H1 (cell line): ENCODE data around the gene DPYD. TPM values are rescaled to one million over a fixed set of nuclear protein-coding genes. Genes with fewer than 3 reads are reported as not detected.
"Not testable (repeated sequence)": the region's sequence is repeated elsewhere in the genome, so short reads cannot be mapped to it uniquely, and the experiment has no call there.

Source experiments
- CTCF ChIA-PET: fragments of 300-600 bp; sonication (Branson Sonifier 250); formaldehyde crosslinking; loops from one replicate; lab custom pipeline; 2021; ENCODE audit not compliant: partially characterized antibody; lab: Charles Lee
- POLR2A ChIA-PET: fragments of 300-600 bp; sonication (Branson Sonifier 250); formaldehyde crosslinking; loops from one replicate; lab custom pipeline; 2021; ENCODE audit warnings: inconsistent platforms; ENCODE audit not compliant: partially characterized antibody; lab: Charles Lee
- DNase-seq, 2 experiments: peaks; one replicate each; pipeline versions ENCODE4 v3.0.0 to v3.0.0-alpha.2; 2010 to 2022; ENCODE audit warnings: low spot score in 2 of 2, low read depth in 1 of 2, mixed read lengths in 1 of 2
- FAIRE-seq: peaks from 2 replicates; lab custom pipeline; 2011; peaks lifted over from hg19 to GRCh38; lab: Jason Lieb, UNC
- H2AFZ ChIP-seq: 2 replicates; pipeline ENCODE4 v1.8.1; 2012; ENCODE audit warnings: low read length, inconsistent platforms
- H2AK5ac ChIP-seq: 2 replicates; pipeline ENCODE4 v1.6.1; 2013; ENCODE audit warnings: low read depth, low read length
- H2BK120ac ChIP-seq: replicated peaks from 2 replicates; pipeline ENCODE3; 2013; ENCODE audit warnings: low read depth, low read length, inconsistent platforms
- H2BK12ac ChIP-seq: 2 replicates; pipeline ENCODE4 v1.6.1; 2013; ENCODE audit warnings: low read depth, low read length
- H2BK15ac ChIP-seq: 2 replicates; pipeline ENCODE4 v1.6.1; 2013; ENCODE audit warnings: low read length
- H2BK20ac ChIP-seq: 2 replicates; pipeline ENCODE4 v1.6.1; 2013; ENCODE audit warnings: low read length
- H2BK5ac ChIP-seq: 2 replicates; pipeline ENCODE4 v1.6.1; 2013; ENCODE audit warnings: low read depth, low read length
- H3K14ac ChIP-seq: 2 replicates; pipeline ENCODE4 v1.6.1; 2013; ENCODE audit warnings: inconsistent platforms; ENCODE audit not compliant: insufficient read length
- H3K18ac ChIP-seq: 2 replicates; pipeline ENCODE4 v1.6.1; 2013; ENCODE audit warnings: low read length; ENCODE audit errors: extremely low read depth
- H3K23ac ChIP-seq: 2 replicates; pipeline ENCODE4 v1.6.1; 2013; ENCODE audit warnings: inconsistent platforms; ENCODE audit not compliant: insufficient read length
- H3K23me2 ChIP-seq: 2 replicates; pipeline ENCODE4 v1.6.1; 2013; ENCODE audit warnings: low read depth, low read length
- H3K27ac ChIP-seq: 2 replicates; pipeline ENCODE4 v1.6.1; 2011; ENCODE audit warnings: low read depth, low read length, inconsistent platforms
- H3K27me3 ChIP-seq, 4 experiments: replicated peaks in 1 of 4; 1 replicate in 1 of 4; 2 replicates in 3 of 4; pipeline versions ENCODE4 v1.6.1 to v1.8.1; 2011 to 2013; ENCODE audit warnings: low read length in 3 of 4, mild to moderate bottlenecking in 3 of 4, inconsistent platforms in 2 of 4, mixed read lengths in 2 of 4, moderate library complexity in 1 of 4; ENCODE audit not compliant: control insufficient read depth in 3 of 4, insufficient read depth in 3 of 4; ENCODE audit errors: extremely low read depth in 1 of 4
- H3K36me3 ChIP-seq, 4 experiments: 2 replicates each; pipeline versions ENCODE4 v1.6.1 to v1.8.1; 2011 to 2013; ENCODE audit warnings: mild to moderate bottlenecking in 4 of 4, low read length in 3 of 4, moderate library complexity in 2 of 4, control low read depth in 1 of 4, inconsistent platforms in 1 of 4; ENCODE audit not compliant: insufficient read depth in 4 of 4, control insufficient read depth in 2 of 4
- H3K4ac ChIP-seq: replicated peaks from 2 replicates; pipeline ENCODE3; 2013; ENCODE audit warnings: low read length, low read depth, mixed read lengths, inconsistent platforms; ENCODE audit not compliant: insufficient read length
- H3K4me1 ChIP-seq, 4 experiments: replicated peaks in 1 of 4; 1 replicate in 1 of 4; 2 replicates in 3 of 4; pipeline versions ENCODE4 v1.6.1 to v1.8.1; 2011 to 2013; ENCODE audit warnings: low read length in 3 of 4, inconsistent platforms in 2 of 4, mixed read lengths in 1 of 4; ENCODE audit not compliant: insufficient read depth in 4 of 4, control insufficient read depth in 3 of 4
- H3K4me2 ChIP-seq, 2 experiments: 2 replicates each; pipeline versions ENCODE4 v1.6.1 to v1.8.1; 2011 to 2013; ENCODE audit warnings: low read depth in 2 of 2, low read length in 2 of 2, control low read depth in 1 of 2, inconsistent platforms in 1 of 2, mild to moderate bottlenecking in 1 of 2; ENCODE audit not compliant: insufficient read depth in 1 of 2
- H3K4me3 ChIP-seq, 4 experiments: fragments of 200-600, 300-600 bp in 1 of 4; sonication (generic), shearing (Covaris generic), sonication (Bioruptor Twin) in 1 of 4; 2 replicates each; pipeline versions ENCODE4 v1.5.1 to v1.8.1; 2011 to 2016; ENCODE audit warnings: low read length in 4 of 4, low read depth in 3 of 4, control low read depth in 2 of 4, inconsistent platforms in 2 of 4, mild to moderate bottlenecking in 2 of 4, mixed read lengths in 1 of 4, moderate library complexity in 1 of 4; ENCODE audit not compliant: insufficient read depth in 2 of 4; ENCODE audit errors: extremely low read depth in 1 of 4
- H3K56ac ChIP-seq: replicated peaks from 2 replicates; pipeline ENCODE3; 2013; ENCODE audit warnings: low read depth, mild to moderate bottlenecking, mixed read lengths, low read length, inconsistent platforms; ENCODE audit not compliant: insufficient read length
- H3K79me1 ChIP-seq: 2 replicates; pipeline ENCODE4 v1.6.1; 2013; ENCODE audit warnings: low read depth, low read length, control low read depth
- H3K79me2 ChIP-seq, 2 experiments: 2 replicates each; pipeline versions ENCODE4 v1.6.1 to v1.8.1; 2012 to 2013; ENCODE audit warnings: low read length in 2 of 2, mild to moderate bottlenecking in 2 of 2, inconsistent platforms in 1 of 2; ENCODE audit not compliant: insufficient read depth in 2 of 2, control insufficient read depth in 1 of 2
- H3K9ac ChIP-seq, 4 experiments: replicated peaks in 1 of 4; 1 replicate in 1 of 4; 2 replicates in 3 of 4; pipeline versions ENCODE4 v1.6.1 to v1.8.1; 2011 to 2013; ENCODE audit warnings: low read depth in 3 of 4, low read length in 3 of 4, control low read depth in 2 of 4, mild to moderate bottlenecking in 2 of 4, moderate library complexity in 2 of 4, inconsistent platforms in 1 of 4; ENCODE audit errors: extremely low read depth in 1 of 4
- H3K9me3 ChIP-seq, 2 experiments: 2 replicates each; pipeline versions ENCODE4 v1.6.1 to v1.8.1; 2012 to 2013; ENCODE audit warnings: mild to moderate bottlenecking in 2 of 2, moderate library complexity in 2 of 2, control low read depth in 1 of 2, inconsistent platforms in 1 of 2, low read depth in 1 of 2, low read length in 1 of 2, mixed read lengths in 1 of 2; ENCODE audit not compliant: insufficient read depth in 2 of 2
- H4K20me1 ChIP-seq, 2 experiments: replicated peaks in 1 of 2; 2 replicates each; pipeline versions ENCODE3 to v1.8.1; 2011 to 2013; ENCODE audit warnings: inconsistent platforms in 2 of 2, low read length in 2 of 2, mild to moderate bottlenecking in 1 of 2; ENCODE audit not compliant: insufficient read depth in 2 of 2, control insufficient read depth in 1 of 2
- H4K5ac ChIP-seq: 2 replicates; pipeline ENCODE4 v1.6.1; 2013; ENCODE audit warnings: low read length, low read depth, mixed read lengths, inconsistent platforms; ENCODE audit not compliant: insufficient read length
- H4K8ac ChIP-seq: 2 replicates; pipeline ENCODE4 v1.8.0; 2013; ENCODE audit warnings: mild to moderate bottlenecking, moderate library complexity, low read length, inconsistent platforms; ENCODE audit not compliant: insufficient read depth; ENCODE audit errors: extremely low read depth
- H4K91ac ChIP-seq: replicated peaks from 2 replicates; pipeline ENCODE3; 2013; ENCODE audit warnings: low read length, mixed read lengths, inconsistent platforms; ENCODE audit not compliant: insufficient read length
- CHD2 ChIP-seq: IDR thresholded peaks from 2 replicates; pipeline ENCODE4 v1.6.1; 2012; ENCODE audit warnings: low read length, improper control_type of control experiment
- EGR1 ChIP-seq: IDR thresholded peaks from 2 replicates; pipeline ENCODE4 v1.6.1; 2011; ENCODE audit warnings: low read depth, low read length, borderline replicate concordance
- JUND ChIP-seq: IDR thresholded peaks from 2 replicates; pipeline ENCODE4 v1.6.1; 2011; ENCODE audit warnings: mild to moderate bottlenecking, improper control_type of control experiment, low read length
- NANOG ChIP-seq: IDR thresholded peaks from 2 replicates; pipeline ENCODE4 v1.6.1; 2011; ENCODE audit warnings: low read length, low read depth, mild to moderate bottlenecking, inconsistent platforms; ENCODE audit not compliant: insufficient read depth, poor library complexity, severe bottlenecking
- SIN3A ChIP-seq, 2 experiments: IDR thresholded peaks in 1 of 2; conservative IDR thresholded peaks in 1 of 2; 2 replicates each; pipeline ENCODE4 v1.6.1; 2011 to 2012; ENCODE audit warnings: low read length in 2 of 2, improper control_type of control experiment in 1 of 2, low read depth in 1 of 2, mild to moderate bottlenecking in 1 of 2
- TAF7 ChIP-seq: optimal IDR thresholded peaks from 2 replicates; pipeline ENCODE3; 2011; ENCODE audit warnings: low read depth, mild to moderate bottlenecking, inconsistent platforms, low read length, moderate library complexity, borderline replicate concordance
- WGBS, 2 experiments: shearing (Covaris generic) in 1 of 2; methylation state at CpG; one replicate each; pipeline versions ENCODE4 v1.1.6 to v1.1.7; 2013 to 2015; ENCODE audit warnings: low lambda C conversion rate in 2 of 2, mixed read lengths in 2 of 2, inconsistent platforms in 1 of 2, low coverage in 1 of 2, missing lambda C conversion rate in 1 of 2; ENCODE audit not compliant: insufficient replicate concordance in 2 of 2, insufficient coverage in 1 of 2, insufficient read length in 1 of 2; ENCODE audit errors: extremely low coverage in 1 of 2, missing lambda C conversion rate in 1 of 2; 5-methylcytosine and 5-hydroxymethylcytosine counted together
- polyA plus RNA-seq, 7 experiments: library from polyadenylated mRNA; depleted of rRNA in 3 of 7; stranded (reverse) in 5 of 7; unstranded in 2 of 7; fragments of >200 nt in 5 of 7; fragments of 200-250 nt in 2 of 7; gene quantifications; 1 replicate in 5 of 7; 2 replicates in 1 of 7; 4 replicates in 1 of 7; pipeline versions ENCODE4 v1.2.1 to v1.2.3, GENCODE V29; 2011 to 2013; ENCODE audit warnings: missing spikeins in 2 of 7, mixed read lengths in 2 of 7
- total RNA-seq: library from RNA; stranded (reverse); fragmentation: NEBNext Ultra II Directional; extraction: Animal tissue kit (Norgen Biotek cat#: 25700); gene quantifications from 2 replicates; pipeline ENCODE4 v1.2.1, GENCODE V29; 2021

Gene DPYD
- total and polyA plus RNA-seq, 2 of the 8 experiments (the other 6 are each of a cell fraction or from before 2014, with no cell fraction given), result 0.29 to 0.73 TPM

DNA sequence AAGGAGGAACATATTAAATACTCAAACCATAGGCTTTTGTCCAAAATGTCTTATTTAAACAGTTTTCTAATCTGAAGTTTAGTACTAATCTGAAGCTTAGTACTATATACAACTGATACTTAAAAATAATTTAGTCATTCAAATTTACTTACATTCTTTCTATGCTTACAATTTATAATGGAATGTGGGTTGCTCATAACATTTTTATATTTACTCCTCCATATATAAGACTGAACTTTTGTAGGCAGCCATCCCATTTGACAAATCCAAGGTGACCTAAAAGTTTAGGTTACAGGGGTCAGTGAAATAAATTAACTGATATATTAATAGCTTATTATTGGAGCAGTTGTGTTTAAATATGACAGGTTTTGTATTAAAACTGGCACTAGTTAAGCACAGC is 570.6 kb downstream of the DPYD start (continued):
- TF ChIP-seq CHD2 (no peak), JUND (no peak), EGR1 (no peak), NANOG (no peak), SIN3A (conservative IDR thresholded peaks at IDR 0.05 in 1 of 2, IDR thresholded peaks at IDR 0.05 in 1 of 2; ENCODE audit: low read depth in 1 of 2, low read length in 2 of 2) (no peak), TAF7 (no peak)

DNA sequence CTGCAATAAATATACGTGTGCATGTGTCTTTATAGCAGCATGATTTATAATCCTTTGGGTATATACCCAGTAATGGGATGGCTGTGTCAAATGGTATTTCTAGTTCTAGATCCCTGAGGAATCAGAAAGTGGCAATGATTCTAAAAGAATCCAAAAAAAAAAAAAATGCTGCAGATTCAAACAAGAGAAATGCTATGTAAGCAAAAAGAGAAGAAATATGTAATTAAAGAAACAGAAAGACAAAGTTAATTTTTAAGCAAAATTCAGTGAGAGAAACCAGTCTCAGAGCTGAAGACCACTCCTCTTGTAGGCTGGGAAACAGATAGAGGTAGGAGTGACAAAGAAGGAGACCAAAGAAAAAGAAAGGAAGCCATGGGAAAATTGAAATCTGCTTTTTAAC is 571.0 kb downstream of the DPYD start:
- H3K14ac ChIP-seq, H4K91ac ChIP-seq, H2BK12ac ChIP-seq, H3K4ac ChIP-seq, H3K27ac ChIP-seq, H3K9ac ChIP-seq, POLR2A ChIA-PET, H3K4me1 ChIP-seq, H3K36me3 ChIP-seq, H2BK120ac ChIP-seq, H3K56ac ChIP-seq, H3K18ac ChIP-seq, H3K27me3 ChIP-seq, H3K9me3 ChIP-seq, H3K23me2 ChIP-seq, H2BK15ac ChIP-seq, H3K79me2 ChIP-seq, H2BK20ac ChIP-seq, H3K4me3 ChIP-seq, H4K20me1 ChIP-seq, CTCF ChIA-PET, FAIRE-seq, H2BK5ac ChIP-seq, H2AK5ac ChIP-seq, H3K23ac ChIP-seq, H4K5ac ChIP-seq, H4K8ac ChIP-seq, DNase-seq, H3K4me2 ChIP-seq, H3K79me1 ChIP-seq, H2AFZ ChIP-seq: not testable (repeated sequence)
- no CpG with 5 or more reads among the region's 1 CpG for WGBS, 2 experiments
